Pons (tissue), 1 donor: ENCODE data around the gene TBC1D4.
"Not testable (repeated sequence)": the region's sequence is repeated elsewhere in the genome, so short reads cannot be mapped to it uniquely, and the experiment has no call there.

Experiments
- DNase-seq: peaks from one replicate; pipeline ENCODE4 v3.0.0-alpha.2; 2016; ENCODE audit warnings: low spot score

Gene TBC1D4

GRCh38 chr13:75360170-75360569 is 121.8 kb downstream of the TBC1D4 start:
- DNase-seq, result no peak

GRCh38 chr13:75359266-75359665 is 122.7 kb downstream of the TBC1D4 start:
- no peak for DNase-seq

DNA sequence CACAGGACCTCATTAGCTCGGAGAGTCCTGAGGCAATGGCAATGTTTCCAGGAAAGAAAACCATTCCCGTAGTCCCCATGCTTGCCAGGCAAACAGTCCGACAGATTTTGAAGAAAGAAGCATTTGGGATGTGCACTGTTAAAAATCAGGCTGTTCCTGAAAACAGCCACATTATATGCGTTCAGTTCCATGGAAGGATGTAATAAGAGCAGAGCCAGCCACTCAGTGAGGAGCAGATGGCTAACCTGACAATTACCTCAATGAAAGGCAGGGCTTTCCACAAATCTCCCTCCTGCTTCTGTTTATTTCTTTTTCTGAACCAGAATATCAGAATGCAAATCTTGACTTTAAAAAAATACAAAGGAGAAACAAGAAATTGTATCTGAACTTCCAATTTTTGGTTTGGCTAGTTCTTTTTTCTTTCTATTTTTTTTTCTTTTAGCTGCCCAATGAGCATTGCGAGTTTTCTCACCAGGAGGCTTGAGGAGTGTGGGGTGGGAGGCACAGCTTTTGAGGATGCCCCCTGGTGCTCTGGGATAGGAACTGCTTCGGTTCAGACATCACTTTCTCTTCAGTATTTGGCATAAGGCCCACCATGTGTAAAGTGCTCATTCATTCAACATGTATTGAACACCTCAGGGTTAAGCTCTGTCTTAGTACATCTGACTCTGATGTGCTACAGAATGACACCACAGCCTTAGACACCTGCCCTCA is 124.2 kb downstream of the TBC1D4 start:
- DNase-seq, result no peak

DNA sequence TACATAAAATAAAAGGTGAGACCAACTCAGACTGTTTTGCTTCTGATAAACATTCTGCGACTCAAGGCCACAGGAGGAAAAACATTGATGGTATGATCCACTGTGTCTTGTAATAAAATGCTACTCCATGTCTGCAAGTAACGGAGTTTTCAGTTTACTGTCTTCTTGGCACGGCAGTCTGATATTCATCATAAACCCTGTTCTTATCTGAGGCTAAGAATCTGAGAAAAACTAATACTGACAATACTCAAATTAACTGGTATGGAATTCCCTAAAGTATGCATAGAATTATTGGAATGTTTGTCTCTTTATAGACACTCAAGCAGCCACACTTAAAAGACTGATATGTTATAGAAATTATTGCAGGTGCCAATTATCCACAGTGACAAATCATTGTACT is 125.5 kb downstream of the TBC1D4 start:
- no peak for DNase-seq

GRCh38 chr13:75355609-75356008 is 126.4 kb downstream of the TBC1D4 start:
- DNase-seq, result no peak

GRCh38 chr13:75353781-75354193 is 128.2 kb downstream of the TBC1D4 start:
- DNase-seq, result no peak

DNA sequence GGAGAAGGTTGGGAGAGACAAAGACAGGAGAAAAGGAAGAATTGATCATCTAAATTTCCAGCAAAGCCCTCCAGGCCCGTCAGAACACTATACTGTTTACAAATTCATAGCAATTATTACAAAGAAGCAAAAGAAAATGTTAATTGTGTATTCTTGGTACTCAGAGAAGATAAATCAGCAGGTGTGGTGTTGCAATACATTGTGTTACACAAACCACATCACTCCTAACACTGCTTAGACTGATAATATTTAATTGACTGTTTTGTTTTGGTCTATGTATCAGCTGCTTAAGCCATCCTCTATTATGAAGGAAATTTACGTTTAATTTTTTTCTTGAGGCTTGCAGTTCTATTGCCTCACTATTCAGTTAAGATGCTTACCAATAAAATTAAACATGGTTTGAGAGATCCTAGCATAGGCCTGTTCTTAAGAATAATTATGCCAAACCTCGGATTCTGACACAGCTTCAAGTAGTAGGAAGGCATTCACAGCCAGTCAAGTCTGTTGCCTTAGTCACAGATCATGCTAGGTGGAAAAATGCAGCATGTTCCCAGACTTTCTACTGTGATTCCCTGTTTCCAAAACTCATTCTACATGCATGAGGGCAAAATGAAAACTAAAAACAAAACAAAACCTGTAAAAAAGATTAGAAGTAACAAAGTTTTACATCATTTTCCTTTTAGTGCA is 129.2 kb downstream of the TBC1D4 start:
- no peak for DNase-seq

- not testable (repeated sequence) for DNase-seq
Observed at GRCh38 chr13:75351538-75351937, 130.4 kb downstream of the TBC1D4 start.

GRCh38 chr13:75347925-75348324 is 134.0 kb downstream of the TBC1D4 start:
- DNase-seq, result no peak

DNA sequence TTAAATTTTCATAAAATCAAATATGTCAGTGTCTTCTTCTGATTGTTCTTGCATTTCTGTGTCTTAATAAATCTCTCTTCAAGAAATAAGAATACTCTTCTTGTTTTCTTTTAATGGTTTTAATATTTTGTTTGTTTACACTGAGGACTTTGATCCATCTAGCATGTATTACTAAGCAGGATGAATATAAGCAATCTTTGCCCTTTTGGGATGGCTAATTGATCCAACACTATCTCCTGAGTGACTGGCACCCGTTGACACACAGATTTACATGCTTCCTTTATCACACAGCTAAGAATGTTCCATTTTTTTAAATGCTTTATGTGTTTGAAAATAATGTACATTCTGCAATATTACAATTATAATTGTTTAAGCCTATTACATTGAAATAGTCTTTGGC is 134.5 kb downstream of the TBC1D4 start:
- no peak for DNase-seq

- no peak for DNase-seq
Observed at GRCh38 chr13:75345193-75345592, 136.8 kb downstream of the TBC1D4 start.

DNA sequence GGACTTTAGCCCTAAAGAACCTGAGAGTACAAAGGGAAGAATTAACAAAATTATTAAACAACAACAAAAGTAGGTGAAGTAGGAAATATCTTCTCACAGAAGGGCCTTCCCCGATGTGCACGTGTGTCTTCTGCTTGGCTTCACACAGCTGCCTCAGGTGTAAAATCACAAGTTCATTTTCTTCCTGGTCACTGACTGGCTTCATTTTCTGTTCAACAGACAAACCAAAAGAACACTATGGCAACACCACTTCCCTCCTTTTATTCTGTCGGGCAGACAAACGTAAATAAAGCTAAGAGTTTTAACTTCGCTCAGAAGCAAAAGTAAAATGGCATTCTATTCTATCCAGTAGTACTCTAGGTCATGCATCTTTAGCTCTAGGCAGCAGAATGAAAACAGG is 140.9 kb downstream of the TBC1D4 start:
- DNase-seq, result no peak

DNA sequence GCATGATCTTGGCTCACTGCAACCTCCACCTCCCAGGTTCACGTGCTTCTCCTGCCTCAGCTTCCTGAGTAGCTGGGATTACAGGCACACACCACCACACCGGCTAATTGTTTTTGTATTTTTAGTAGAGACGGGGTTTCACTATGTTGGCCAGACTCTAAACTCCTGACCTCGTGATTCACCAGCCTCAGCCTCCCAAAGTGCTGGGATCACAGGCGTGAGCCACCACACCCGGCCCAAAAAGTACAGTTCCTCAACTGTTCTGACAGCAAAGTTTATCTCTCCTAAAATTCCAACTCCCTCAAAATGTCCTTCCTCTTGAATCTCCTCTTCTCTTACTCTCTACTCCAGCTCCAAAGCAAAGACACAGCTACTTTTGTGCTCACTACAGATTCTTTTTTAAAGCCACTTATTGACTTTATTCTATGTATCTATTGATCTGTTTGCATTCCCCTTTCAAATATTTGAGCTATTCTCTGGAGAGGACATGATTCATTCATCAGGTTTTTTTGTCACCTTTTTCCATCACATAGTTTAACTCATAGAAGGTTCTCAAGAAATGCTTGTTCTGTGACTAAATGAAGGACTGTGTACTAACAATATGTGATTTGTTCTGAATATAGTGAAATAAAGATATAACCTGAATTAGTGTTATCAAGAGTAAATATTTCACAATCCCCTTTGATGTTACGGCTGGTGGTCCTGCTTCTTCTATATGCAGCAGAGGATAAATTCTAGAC is 142.2 kb downstream of the TBC1D4 start:
- DNase-seq, result no peak

GRCh38 chr13:75334634-75335447 is 147.1 kb downstream of the TBC1D4 start:
- DNase-seq, result no peak

DNA sequence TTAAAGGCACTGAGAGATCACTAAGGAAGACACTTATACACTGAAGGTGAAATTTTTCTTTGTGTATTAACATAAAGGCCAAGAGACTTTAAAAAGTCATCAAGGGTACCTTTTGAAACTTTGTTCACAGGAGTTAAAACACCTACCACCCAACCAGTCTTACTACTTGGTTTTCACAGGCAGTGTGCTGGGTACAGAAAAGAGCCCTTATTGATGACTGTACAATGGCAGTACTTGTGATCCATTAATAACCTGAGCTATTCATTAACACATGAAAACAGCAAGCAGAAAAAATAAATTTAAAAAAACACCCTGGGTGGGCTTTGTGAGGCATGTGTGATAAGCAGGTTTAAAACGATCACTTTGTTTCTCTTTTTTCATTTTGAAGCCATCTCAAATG is 148.9 kb downstream of the TBC1D4 start:
- no peak for DNase-seq

DNA sequence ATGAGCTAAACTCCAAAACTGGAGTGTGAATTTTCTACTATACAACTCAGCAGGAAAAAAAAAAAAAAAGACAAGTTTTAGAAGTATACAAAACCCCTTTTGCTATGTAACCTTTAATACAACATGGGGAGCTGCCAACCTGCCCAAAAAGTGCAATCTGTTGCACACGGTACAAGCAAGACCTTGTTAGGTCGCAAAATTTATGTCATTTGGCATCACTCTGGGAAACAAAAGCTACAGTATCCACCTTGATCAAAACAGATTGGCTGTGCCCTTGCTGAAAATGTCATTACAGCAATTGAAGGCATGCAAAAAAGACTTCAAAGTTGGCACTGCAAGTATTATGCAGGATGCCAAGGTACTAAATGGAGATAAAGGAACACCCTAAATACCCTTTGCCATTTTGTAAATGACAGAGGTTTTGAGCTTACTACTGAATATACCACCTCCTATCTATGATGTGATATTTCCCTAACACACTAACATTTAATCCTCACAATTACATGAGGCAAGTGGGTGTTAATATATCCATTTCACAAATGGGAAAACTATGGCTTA is 150.1 kb downstream of the TBC1D4 start:
- no peak for DNase-seq

DNA sequence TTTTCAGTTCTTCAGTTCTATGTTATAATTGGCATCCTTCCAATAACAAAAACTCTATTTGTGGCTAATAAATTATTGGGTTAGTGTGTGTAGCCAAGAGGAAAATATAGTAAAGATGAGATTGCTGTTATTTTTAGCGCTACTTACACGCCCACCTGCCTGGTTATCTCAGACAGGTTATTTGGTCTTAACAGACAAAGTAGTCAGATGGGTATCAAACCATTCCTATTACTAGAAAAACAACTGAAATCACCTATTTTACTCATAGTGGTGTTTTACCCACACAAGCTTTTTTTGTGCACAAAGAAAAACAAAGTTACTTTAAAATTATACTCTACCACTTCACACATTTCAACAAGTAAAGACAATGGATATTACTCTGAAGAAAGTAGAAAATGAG is 151.2 kb downstream of the TBC1D4 start:
- no peak for DNase-seq

DNA sequence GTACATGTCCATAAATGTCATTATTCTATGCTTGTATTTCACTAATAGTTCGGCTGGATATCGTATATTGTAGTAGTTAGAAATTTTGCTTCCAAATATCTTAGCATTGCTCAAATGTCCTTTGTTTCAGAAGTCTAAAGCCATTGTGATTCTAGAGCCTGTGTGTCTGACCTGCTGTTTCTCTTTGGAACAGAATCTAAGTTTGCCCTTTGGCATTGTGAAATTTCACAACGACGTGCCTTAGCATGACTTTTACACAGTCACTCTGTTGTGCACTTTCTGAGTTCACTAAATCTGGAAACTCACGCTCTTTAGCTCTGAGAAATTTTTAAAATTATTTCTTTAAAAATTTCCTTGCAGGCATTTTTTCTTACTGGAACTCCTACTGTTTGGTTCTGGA is 152.2 kb downstream of the TBC1D4 start:
- DNase-seq, result no peak

- DNase-seq, result no peak
Observed at GRCh38 chr13:75329097-75329496, 152.9 kb downstream of the TBC1D4 start.

GRCh38 chr13:75327135-75327510 is 154.8 kb downstream of the TBC1D4 start:
- DNase-seq, result no peak

GRCh38 chr13:75326173-75327134 is 155.5 kb downstream of the TBC1D4 start:
- no peak for DNase-seq
